RWPE1 (cell line): ENCODE results near the gene MKRN1.

Experiments used
- CTCF ChIA-PET: fragments of 350-600 bp; sonication (Branson Sonifier 250); formaldehyde crosslinking; extraction: SDS; loops from one replicate; lab custom pipeline; 2021; lab: Yijun Ruan, JAX
- POLR2A ChIA-PET: fragments of 400-600 bp; formaldehyde crosslinking; extraction: SDS; loops from one replicate; lab custom pipeline; 2020; ENCODE audit warnings: antibody characterized with exemption; ENCODE audit not compliant: low non-redundant PET; lab: Yijun Ruan, JAX
- DNase-seq: peaks from one replicate; pipeline ENCODE4 v3.0.0; 2012; ENCODE audit warnings: low spot score
- H3K27ac ChIP-seq: fragments of 450-650 bp; 2 replicates; pipeline ENCODE4 v1.5.1; 2017
- TF ChIP-seq, protein P1 (sequence below): fragments of 450-650 bp; conservative IDR thresholded peaks from 2 replicates; pipeline ENCODE4 v1.5.1; 2017; ENCODE audit warnings: low read depth, mild to moderate bottlenecking

Gene MKRN1

DNA sequence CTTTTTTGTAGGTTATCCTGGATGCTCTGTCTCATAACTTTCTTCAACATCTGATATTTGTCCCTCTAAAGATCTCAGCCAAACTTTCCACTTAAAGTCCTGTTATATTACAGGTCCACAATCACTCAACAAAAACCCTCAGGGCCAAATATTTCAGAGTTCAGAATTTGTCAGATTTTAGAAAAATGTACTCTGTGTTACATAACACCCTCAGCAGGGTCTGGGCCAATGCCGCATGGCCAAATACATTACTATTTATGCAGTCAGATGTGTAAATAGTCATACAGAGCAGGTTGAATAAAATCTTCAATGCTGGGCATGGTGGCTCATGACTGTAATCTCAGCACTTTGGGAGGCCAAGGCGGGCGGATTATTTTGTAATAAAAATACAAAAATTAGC is 63.9 kb downstream of the MKRN1 start:
- DNase-seq: no peak
- TF ChIP-seq, protein P1, sequence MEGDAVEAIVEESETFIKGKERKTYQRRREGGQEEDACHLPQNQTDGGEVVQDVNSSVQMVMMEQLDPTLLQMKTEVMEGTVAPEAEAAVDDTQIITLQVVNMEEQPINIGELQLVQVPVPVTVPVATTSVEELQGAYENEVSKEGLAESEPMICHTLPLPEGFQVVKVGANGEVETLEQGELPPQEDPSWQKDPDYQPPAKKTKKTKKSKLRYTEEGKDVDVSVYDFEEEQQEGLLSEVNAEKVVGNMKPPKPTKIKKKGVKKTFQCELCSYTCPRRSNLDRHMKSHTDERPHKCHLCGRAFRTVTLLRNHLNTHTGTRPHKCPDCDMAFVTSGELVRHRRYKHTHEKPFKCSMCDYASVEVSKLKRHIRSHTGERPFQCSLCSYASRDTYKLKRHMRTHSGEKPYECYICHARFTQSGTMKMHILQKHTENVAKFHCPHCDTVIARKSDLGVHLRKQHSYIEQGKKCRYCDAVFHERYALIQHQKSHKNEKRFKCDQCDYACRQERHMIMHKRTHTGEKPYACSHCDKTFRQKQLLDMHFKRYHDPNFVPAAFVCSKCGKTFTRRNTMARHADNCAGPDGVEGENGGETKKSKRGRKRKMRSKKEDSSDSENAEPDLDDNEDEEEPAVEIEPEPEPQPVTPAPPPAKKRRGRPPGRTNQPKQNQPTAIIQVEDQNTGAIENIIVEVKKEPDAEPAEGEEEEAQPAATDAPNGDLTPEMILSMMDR: no peak
- POLR2A ChIA-PET: no interaction called here
- CTCF ChIA-PET: no interaction called here
- no peak overlapping the region for H3K27ac ChIP-seq

DNA sequence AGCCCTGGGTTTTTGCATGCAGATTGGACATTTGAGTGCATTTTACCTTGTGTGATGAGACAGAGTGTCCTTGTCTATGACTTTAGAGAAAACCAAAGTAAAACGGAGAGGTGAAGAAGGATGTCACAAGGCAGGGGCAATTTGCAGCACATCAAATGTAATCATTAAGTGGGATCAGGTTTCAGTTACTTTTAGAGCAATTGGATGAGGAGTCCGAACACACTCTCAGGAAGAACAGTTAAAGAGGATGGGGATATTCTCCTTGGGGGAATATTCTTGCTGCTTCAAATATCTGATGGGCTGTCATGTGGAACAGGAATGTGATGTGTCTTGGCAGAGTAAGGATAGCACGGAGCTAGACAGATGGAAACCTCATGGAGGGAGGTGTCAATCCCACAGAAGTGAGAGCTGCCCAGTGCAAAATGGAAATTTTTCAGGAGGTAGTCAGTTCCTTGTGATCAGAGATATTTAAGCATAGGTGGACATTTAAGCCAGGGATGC is 74.7 kb downstream of the MKRN1 start:
- DNase-seq: no peak
- TF ChIP-seq, protein P1: no peak
- POLR2A ChIA-PET: no interaction called here
- CTCF ChIA-PET: no interaction called here
- no peak overlapping the region for H3K27ac ChIP-seq

DNA sequence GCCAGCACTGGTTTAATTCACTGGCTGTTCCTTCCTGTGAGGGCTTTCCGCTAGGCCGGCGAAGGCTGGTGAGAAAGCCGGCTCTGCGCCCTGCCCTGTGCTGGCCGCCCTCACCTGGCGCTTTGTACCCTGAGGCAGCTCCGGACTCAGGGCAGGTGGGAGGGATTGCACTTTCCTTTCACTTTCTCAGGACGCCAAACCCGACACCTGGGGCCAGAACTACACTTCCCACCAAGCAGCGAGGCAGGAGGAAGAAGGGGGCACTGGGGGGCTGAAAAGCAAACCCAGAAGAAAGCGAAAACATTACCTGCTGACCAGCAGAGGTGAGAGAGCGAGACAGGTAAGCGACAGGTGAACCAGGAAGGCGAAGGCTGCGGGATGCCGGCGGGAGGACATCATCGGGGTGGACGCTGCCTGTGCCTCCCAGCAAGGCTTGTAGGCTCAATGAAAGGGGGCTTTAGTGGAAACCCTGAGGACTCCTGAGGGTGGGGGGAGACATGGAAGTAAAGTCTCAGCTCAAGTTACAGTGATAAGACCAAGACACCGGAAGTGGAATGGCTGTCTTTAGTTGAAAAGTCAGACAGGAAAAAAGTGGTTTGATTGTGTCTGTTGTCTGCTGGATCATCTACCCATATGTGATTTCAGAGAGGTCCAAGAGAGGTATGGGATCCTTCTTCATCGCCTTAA is 75.3 kb downstream of the MKRN1 start, which contains the start of gene RAB19:
Gene RAB19, plus strand, starts transcription at position 181 of the 687 bp plus-strand sequence. CDS start 3,589 bp downstream, outside the sequence.
- H3K27ac ChIP-seq: no peak within 1 kb of the TSS
- CTCF ChIA-PET: no interaction called here
- POLR2A ChIA-PET: no interaction called here
- DNase-seq: peak; percentile 22
- TF ChIP-seq, protein P1: no peak
